ENCODE measurements around the gene STAT1.

GRCh38 chr2:190972213-190972612, 41.8 kb downstream of the STAT1 start:
- no peak for TF ChIP-seq CTCF (conservative IDR thresholded peaks at IDR 0.05 in 1 of 2, IDR thresholded peaks at IDR 0.05 in 1 of 2; ENCODE audit: low read depth in 1 of 2, low read length in 2 of 2)
- TF ChIP-seq EZH2 (IDR thresholded peaks at IDR 0.05; ENCODE audit: low read length, missing control alignments) = no peak
